Neural progenitor cell (in vitro differentiated cells): ENCODE results near the gene FAM174B. TPM values are rescaled to one million over a fixed set of nuclear protein-coding genes. Genes with fewer than 3 reads are reported as not detected.

Experiments used
- DNase-seq: peaks from one replicate; pipeline ENCODE4 v3.0.0-alpha.2; 2016; ENCODE audit warnings: low spot score
- H2AFZ ChIP-seq: fragments of 200-600 bp; sonication (generic); replicated peaks from 2 replicates; pipeline ENCODE4 v1.6.1; 2016; ENCODE audit warnings: antibody characterized with exemption
- H3F3A ChIP-seq: fragments of 200-600 bp; sonication (generic); 2 replicates; pipeline ENCODE4 v1.6.1; 2016; ENCODE audit warnings: antibody characterized with exemption, low read depth
- H3K27ac ChIP-seq: fragments of 200-600 bp; sonication (generic); 2 replicates; pipeline ENCODE4 v1.5.1; 2016; ENCODE audit warnings: mild to moderate bottlenecking
- H3K27me3 ChIP-seq: fragments of 200-600 bp; sonication (generic); 2 replicates; pipeline ENCODE4 v1.6.1; 2016; ENCODE audit warnings: mild to moderate bottlenecking, moderate library complexity
- H3K36me3 ChIP-seq: fragments of 200-600 bp; sonication (generic); 2 replicates; pipeline ENCODE4 v1.5.1; 2016
- H3K4me1 ChIP-seq: fragments of 200-600 bp; sonication (generic); 2 replicates; pipeline ENCODE4 v1.6.1; 2016; ENCODE audit warnings: mixed run types
- H3K4me2 ChIP-seq: fragments of 200-600 bp; sonication (generic); 2 replicates; pipeline ENCODE4 v1.6.1; 2016
- H3K4me3 ChIP-seq: fragments of 200-600 bp; sonication (generic); 2 replicates; pipeline ENCODE4 v1.5.1; 2016
- H3K79me2 ChIP-seq: fragments of 200-600 bp; sonication (generic); 2 replicates; pipeline ENCODE4 v1.6.1; 2016; ENCODE audit warnings: low read depth
- H3K9ac ChIP-seq: fragments of 200-600 bp; sonication (generic); 2 replicates; pipeline ENCODE4 v1.6.1; 2016
- H3K9me3 ChIP-seq: fragments of 200-600 bp; sonication (generic); 2 replicates; pipeline ENCODE4 v1.5.1; 2016; ENCODE audit warnings: low read depth
- H4K20me1 ChIP-seq: fragments of 200-600 bp; sonication (generic); 2 replicates; pipeline ENCODE4 v1.6.1; 2016; ENCODE audit warnings: low read depth
- H3K27ac Mint-ChIP-seq: 3 replicates; pipeline ENCODE4 v1.8.0; 2021; ENCODE audit warnings: mixed read lengths
- H3K27me3 Mint-ChIP-seq: 2 replicates; pipeline ENCODE4 v1.8.0; 2022; ENCODE audit warnings: low read depth, mild to moderate bottlenecking, inconsistent platforms, moderate library complexity, mixed read lengths; ENCODE audit not compliant: insufficient read depth
- H3K36me3 Mint-ChIP-seq: 3 replicates; pipeline ENCODE4 v1.8.0; 2021; ENCODE audit warnings: mixed read lengths
- H3K4me1 Mint-ChIP-seq: 3 replicates; pipeline ENCODE4 v1.8.0; 2021; ENCODE audit warnings: mixed read lengths
- H3K4me3 Mint-ChIP-seq: 3 replicates; pipeline ENCODE4 v1.8.0; 2021; ENCODE audit warnings: mild to moderate bottlenecking, moderate library complexity, mixed read lengths
- H3K9me3 Mint-ChIP-seq: 3 replicates; pipeline ENCODE4 v1.8.0; 2020; ENCODE audit warnings: mixed read lengths
- EZH2 ChIP-seq: fragments of 200-600 bp; sonication (generic); IDR thresholded peaks from 2 replicates; pipeline ENCODE4 v1.6.1; 2017; ENCODE audit warnings: antibody characterized with exemption, mild to moderate bottlenecking, moderate library complexity
- EZH2phosphoT487 ChIP-seq: fragments of 200-600 bp; sonication (generic); IDR thresholded peaks from 2 replicates; pipeline ENCODE4 v1.6.1; 2017; ENCODE audit warnings: antibody characterized with exemption
- total RNA-seq: library from RNA; depleted of rRNA; stranded (reverse); fragments of >200 nt; gene quantifications from 2 replicates; pipeline ENCODE4 v1.2.3, GENCODE V29; 2015; ENCODE audit warnings: low replicate concordance
- TF ChIP-seq, protein P1 (sequence below): fragments of 200-600 bp; sonication (generic); IDR thresholded peaks from 2 replicates; pipeline ENCODE4 v1.5.1; 2017; ENCODE audit warnings: antibody characterized with exemption, mild to moderate bottlenecking

The FAM174B gene
- total RNA-seq, 1 donor from 2014 or later: 8.6 TPM

DNA sequence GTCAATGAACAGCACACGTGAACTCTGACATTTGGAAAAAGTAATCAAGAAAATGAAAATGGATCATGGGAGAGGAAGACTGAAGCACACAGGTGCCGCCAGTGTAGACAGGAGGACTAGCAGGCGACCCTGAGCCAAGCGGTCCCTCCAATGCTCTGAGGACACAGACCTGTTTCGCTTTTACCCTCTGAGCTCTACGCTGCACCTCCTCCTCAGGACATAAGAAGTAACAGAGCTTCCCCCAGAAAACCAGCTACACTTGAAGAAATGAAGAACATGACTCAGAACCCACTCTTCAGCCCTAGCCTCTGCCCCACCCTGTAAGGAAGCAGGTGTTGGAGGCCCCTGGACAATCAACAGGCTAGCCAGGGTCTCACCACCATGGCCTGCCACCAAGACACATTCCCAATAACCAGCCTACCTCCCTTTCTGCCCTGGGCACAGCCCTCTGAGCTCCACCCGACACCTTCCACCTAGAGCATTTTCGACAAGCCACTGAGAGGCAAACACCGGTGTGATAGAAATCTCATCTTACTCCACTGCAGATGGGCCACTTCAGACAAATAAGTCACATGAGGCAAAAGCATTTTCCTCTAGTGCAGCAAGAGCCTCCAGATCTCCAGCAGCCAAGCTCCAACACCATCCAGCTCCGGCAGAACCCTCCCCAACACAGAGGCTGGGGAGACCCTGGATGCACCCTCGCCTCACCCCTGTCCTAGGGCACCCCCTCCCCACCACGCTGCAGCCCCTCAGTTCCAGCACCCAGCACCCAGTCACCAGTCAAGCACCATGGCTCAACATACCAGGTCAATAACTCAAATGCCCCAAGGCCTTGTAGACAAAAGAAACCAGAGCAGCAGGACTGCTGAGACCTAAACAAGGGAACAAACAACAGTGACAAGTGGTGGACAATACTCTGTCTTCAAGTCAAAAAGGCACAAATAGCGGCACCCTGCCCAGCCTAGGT is 11.4 kb downstream of the FAM174B start:
- peak overlapping the region; percentile 49 for H3K4me2 ChIP-seq
- TF ChIP-seq EZH2 (no peak), EZH2phosphoT487 (no peak)
- TF ChIP-seq, protein P1, sequence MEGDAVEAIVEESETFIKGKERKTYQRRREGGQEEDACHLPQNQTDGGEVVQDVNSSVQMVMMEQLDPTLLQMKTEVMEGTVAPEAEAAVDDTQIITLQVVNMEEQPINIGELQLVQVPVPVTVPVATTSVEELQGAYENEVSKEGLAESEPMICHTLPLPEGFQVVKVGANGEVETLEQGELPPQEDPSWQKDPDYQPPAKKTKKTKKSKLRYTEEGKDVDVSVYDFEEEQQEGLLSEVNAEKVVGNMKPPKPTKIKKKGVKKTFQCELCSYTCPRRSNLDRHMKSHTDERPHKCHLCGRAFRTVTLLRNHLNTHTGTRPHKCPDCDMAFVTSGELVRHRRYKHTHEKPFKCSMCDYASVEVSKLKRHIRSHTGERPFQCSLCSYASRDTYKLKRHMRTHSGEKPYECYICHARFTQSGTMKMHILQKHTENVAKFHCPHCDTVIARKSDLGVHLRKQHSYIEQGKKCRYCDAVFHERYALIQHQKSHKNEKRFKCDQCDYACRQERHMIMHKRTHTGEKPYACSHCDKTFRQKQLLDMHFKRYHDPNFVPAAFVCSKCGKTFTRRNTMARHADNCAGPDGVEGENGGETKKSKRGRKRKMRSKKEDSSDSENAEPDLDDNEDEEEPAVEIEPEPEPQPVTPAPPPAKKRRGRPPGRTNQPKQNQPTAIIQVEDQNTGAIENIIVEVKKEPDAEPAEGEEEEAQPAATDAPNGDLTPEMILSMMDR: no peak
- DNase-seq: peak; percentile 29
- Mint-ChIP-seq H3K4me3 (no peak overlapping the region), H3K36me3 (peaks cover 7% of the 10 kb centered on the region), H3K4me1 (peaks cover 12% of the 10 kb centered on the region), H3K9me3 (peaks cover 20% of the 10 kb centered on the region), H3K27ac (peak overlapping the region; percentile 17), H3K27me3 (peaks cover 4% of the 10 kb centered on the region)
- peaks cover 91% of the 10 kb centered on the region for H3K79me2 ChIP-seq
- H3F3A ChIP-seq: peaks cover 41% of the 10 kb centered on the region
- no peak overlapping the region for H3K9ac ChIP-seq
- H4K20me1 ChIP-seq: no peaks in the 10 kb centered on the region
- H3K27me3 ChIP-seq: no peaks in the 10 kb centered on the region
- H3K9me3 ChIP-seq: no peaks in the 10 kb centered on the region
- peak overlapping the region; percentile 23 for H3K27ac ChIP-seq
- H3K4me3 ChIP-seq: no peak overlapping the region
- no peaks in the 10 kb centered on the region for H3K36me3 ChIP-seq
- H2AFZ ChIP-seq: no peak overlapping the region
- peaks cover 48% of the 10 kb centered on the region for H3K4me1 ChIP-seq

DNA sequence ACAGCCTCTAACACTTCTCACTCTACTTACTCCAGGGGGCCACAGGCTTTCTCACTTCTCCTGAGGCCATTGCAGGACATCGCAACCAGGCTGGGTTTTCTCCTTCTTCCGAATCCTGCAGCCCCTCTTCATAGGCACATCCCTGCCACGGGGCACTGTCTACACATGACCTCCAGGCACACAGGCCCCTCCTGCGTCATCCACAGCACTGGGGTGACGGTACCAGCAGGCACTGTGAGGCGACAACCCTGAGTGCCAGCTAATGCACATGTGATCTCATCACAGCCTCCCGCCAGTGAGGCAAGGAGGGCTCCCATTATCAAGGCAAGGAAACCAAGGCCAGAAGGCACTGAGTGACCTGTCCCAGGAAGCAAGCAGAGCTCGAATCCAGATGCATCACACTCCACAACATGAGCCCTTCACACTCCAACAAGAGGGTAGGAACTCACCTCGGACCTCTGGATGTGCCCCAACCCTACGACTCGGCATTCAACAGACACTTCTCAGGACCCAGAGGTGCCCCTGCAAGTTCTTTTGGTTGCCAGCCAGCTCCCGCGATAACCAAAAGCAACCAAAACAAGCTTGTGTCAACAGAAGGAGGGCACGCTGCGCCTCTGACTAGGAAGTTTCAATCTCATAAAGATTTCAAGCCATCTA is 16.7 kb downstream of the FAM174B start:
- no peaks in the 10 kb centered on the region for H3K36me3 ChIP-seq

DNA sequence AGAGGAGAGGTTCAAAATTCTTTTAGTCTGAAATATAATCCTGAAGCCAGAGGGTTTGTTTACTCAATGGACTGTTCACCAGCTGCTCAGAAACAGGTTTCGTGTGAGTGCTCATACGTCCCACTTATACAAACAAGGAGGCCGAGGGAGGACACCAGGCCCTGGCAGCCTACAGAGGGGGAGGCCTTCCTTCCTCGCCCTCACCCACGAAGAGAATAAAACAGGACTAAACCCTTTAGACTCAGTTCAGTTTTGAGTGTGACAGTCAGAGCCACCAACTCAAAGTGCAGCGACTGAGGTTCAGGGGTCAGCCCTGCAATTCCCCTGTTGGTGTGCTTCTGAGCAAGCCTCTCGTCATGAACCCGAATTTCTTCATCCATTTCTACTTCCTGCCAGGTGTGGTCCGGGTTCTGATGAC is 17.3 kb downstream of the FAM174B start:
- H3K36me3 ChIP-seq: no peaks in the 10 kb centered on the region
- H3K27ac ChIP-seq: no peak overlapping the region
- H3K79me2 ChIP-seq: peaks cover 75% of the 10 kb centered on the region
- H3K27me3 Mint-ChIP-seq: peaks cover 2% of the 10 kb centered on the region
- H3K27me3 ChIP-seq: no peaks in the 10 kb centered on the region
- TF ChIP-seq, protein P1: no peak
- TF ChIP-seq EZH2phosphoT487 (no peak), EZH2 (no peak)
- no peak for DNase-seq
- H2AFZ ChIP-seq: no peak overlapping the region
- H3K9ac ChIP-seq: no peak overlapping the region
- H3K27ac Mint-ChIP-seq: peak overlapping the region; percentile 72
- no peaks in the 10 kb centered on the region for H3K9me3 ChIP-seq
- peaks cover 19% of the 10 kb centered on the region for H3K4me1 Mint-ChIP-seq
- no peaks in the 10 kb centered on the region for H4K20me1 ChIP-seq
- peaks cover 6% of the 10 kb centered on the region for H3K36me3 Mint-ChIP-seq
- no peak overlapping the region for H3K4me3 ChIP-seq
- H3K4me1 ChIP-seq: peaks cover 21% of the 10 kb centered on the region
- H3K4me2 ChIP-seq: no peak overlapping the region
- peaks cover 11% of the 10 kb centered on the region for H3F3A ChIP-seq
- H3K4me3 Mint-ChIP-seq: no peak overlapping the region
- H3K9me3 Mint-ChIP-seq: peaks cover 18% of the 10 kb centered on the region

More for the DNA sequence above, 16.7 kb downstream of the FAM174B start:
- peaks cover 21% of the 10 kb centered on the region for H3K4me1 ChIP-seq
- H3F3A ChIP-seq: peaks cover 11% of the 10 kb centered on the region
- TF ChIP-seq, protein P1: no peak
- TF ChIP-seq EZH2phosphoT487: no peak
- no peak for TF ChIP-seq EZH2
- no peak overlapping the region for H3K27ac ChIP-seq
- Mint-ChIP-seq H3K27me3 (peaks cover 2% of the 10 kb centered on the region), H3K9me3 (peaks cover 18% of the 10 kb centered on the region), H3K4me1 (peaks cover 17% of the 10 kb centered on the region), H3K4me3 (no peak overlapping the region), H3K27ac (no peak overlapping the region), H3K36me3 (peaks cover 6% of the 10 kb centered on the region)
- H3K4me2 ChIP-seq: no peak overlapping the region
- no peaks in the 10 kb centered on the region for H4K20me1 ChIP-seq
- no peak overlapping the region for H2AFZ ChIP-seq
- no peaks in the 10 kb centered on the region for H3K9me3 ChIP-seq
- H3K4me3 ChIP-seq: no peak overlapping the region
- no peak overlapping the region for H3K9ac ChIP-seq
- DNase-seq: no peak
- peaks cover 76% of the 10 kb centered on the region for H3K79me2 ChIP-seq
- H3K27me3 ChIP-seq: no peaks in the 10 kb centered on the region
